HepG2 (cell line): ENCODE measurements around the gene DISP2. TPM values are rescaled to one million over a fixed set of nuclear protein-coding genes. Genes with fewer than 3 reads are reported as not detected.

Experiments used
- CEBPZ ChIP-seq: IDR thresholded peaks from 2 replicates; pipeline ENCODE4 v1.6.1; 2012; ENCODE audit warnings: low read length, improper control_type of control experiment
- HHEX ChIP-seq: IDR thresholded peaks from 2 replicates; pipeline ENCODE4 v1.6.1; 2016; ENCODE audit warnings: control low read depth
- HOXD1 ChIP-seq: sonication (generic); formaldehyde crosslinking; IDR thresholded peaks from 2 replicates; pipeline ENCODE4 v1.5.0; 2020; ENCODE audit warnings: missing genetic modification reagents
- KDM5A ChIP-seq: fragments of 200-600 bp; sonication (generic); IDR thresholded peaks from 2 replicates; pipeline ENCODE4 v1.7.0; 2018; ENCODE audit warnings: antibody characterized with exemption, mild to moderate bottlenecking, low read length, borderline replicate concordance
- NFE2L1 ChIP-seq: sonication (generic); formaldehyde crosslinking; IDR thresholded peaks from 2 replicates; pipeline ENCODE4 v1.4.0; 2020; ENCODE audit warnings: missing genetic modification reagents, mild to moderate bottlenecking, borderline replicate concordance
- U2AF2 ChIP-seq: fragments of 200-400 bp; formaldehyde crosslinking; IDR thresholded peaks from 2 replicates; pipeline ENCODE4 v1.6.1; 2017; ENCODE audit warnings: low read depth, mild to moderate bottlenecking, low read length
- ZBTB49 ChIP-seq: sonication (generic); formaldehyde crosslinking; IDR thresholded peaks from 2 replicates; pipeline ENCODE4 v1.4.0; 2020; ENCODE audit warnings: missing genetic modification reagents, borderline replicate concordance
- ZMYM2 ChIP-seq: sonication (generic); formaldehyde crosslinking; IDR thresholded peaks from 2 replicates; pipeline ENCODE4 v1.8.0; 2022; ENCODE audit warnings: mild to moderate bottlenecking, missing genetic modification reagents
- ZNF224 ChIP-seq: sonication (generic); formaldehyde crosslinking; IDR thresholded peaks from 2 replicates; pipeline ENCODE4 v1.5.0; 2020; ENCODE audit warnings: mild to moderate bottlenecking, missing genetic modification reagents
- ZNF296 ChIP-seq: sonication (generic); formaldehyde crosslinking; conservative IDR thresholded peaks from 2 replicates; pipeline ENCODE4 v1.5.0; 2020; ENCODE audit warnings: mild to moderate bottlenecking, missing genetic modification reagents
- ZNF329 ChIP-seq: sonication (generic); formaldehyde crosslinking; IDR thresholded peaks from 2 replicates; pipeline ENCODE4 v1.9.0; 2021; ENCODE audit warnings: low read depth, mild to moderate bottlenecking, missing genetic modification reagents
- ZNF431 ChIP-seq: sonication (generic); formaldehyde crosslinking; IDR thresholded peaks from 2 replicates; pipeline ENCODE4 v1.9.0; 2022; ENCODE audit warnings: missing genetic modification reagents, low read depth, mild to moderate bottlenecking, borderline replicate concordance
- ZNF549 ChIP-seq: sonication (generic); formaldehyde crosslinking; IDR thresholded peaks from 2 replicates; pipeline ENCODE4 v1.5.0; 2020; ENCODE audit warnings: missing genetic modification reagents
- ZNF646 ChIP-seq: sonication (generic); formaldehyde crosslinking; IDR thresholded peaks from 2 replicates; pipeline ENCODE4 v1.9.0; 2021; ENCODE audit warnings: mild to moderate bottlenecking, missing genetic modification reagents
- ZSCAN29 ChIP-seq: sonication (generic); formaldehyde crosslinking; conservative IDR thresholded peaks from 2 replicates; pipeline ENCODE4 v1.4.0; 2020; ENCODE audit warnings: mild to moderate bottlenecking, missing genetic modification reagents
- polyA plus RNA-seq, 8 experiments: library from polyadenylated mRNA; depleted of rRNA in 3 of 8; stranded (reverse) in 7 of 8; unstranded in 1 of 8; fragments of >200 nt; fragmentation: Illumina TruSeq in 4 of 8; extraction: Trizol in 4 of 8; gene quantifications; 2 replicates each; pipeline versions ENCODE4 v1.2.1 to v1.2.3, GENCODE V29; 2011 to 2016; ENCODE audit warnings: low read depth in 4 of 8, missing spikeins in 1 of 8, mixed read lengths in 1 of 8; ENCODE audit not compliant: insufficient read depth in 1 of 8
- total RNA-seq, 5 experiments: library from RNA; depleted of rRNA; stranded (reverse); fragments of >200 nt; fragmentation: Illumina TruSeq; extraction: Trizol; gene quantifications; 2 replicates each; pipeline ENCODE4 v1.2.3, GENCODE V29; 2016; ENCODE audit warnings: low read depth in 1 of 5

DISP2 gene
- total and polyA plus RNA-seq, 2 of the 13 experiments (the other 11 are each of a cell fraction or from before 2014, with no cell fraction given) = 0.09 to 0.32 TPM

GRCh38 chr15:40405501-40406381, 47.7 kb downstream of the DISP2 start, which contains the start of gene IVD (continued):
- TF ChIP-seq ZSCAN29 = no peak
- no peak for TF ChIP-seq NFE2L1 (CRISPR knock-in tag)
- TF ChIP-seq ZNF549 (CRISPR knock-in tag) = no peak
- no peak for TF ChIP-seq CEBPZ
- TF ChIP-seq ZNF431 (CRISPR knock-in tag) = no peak
- no peak for TF ChIP-seq ZNF224
- no peak for TF ChIP-seq ZNF646 (CRISPR knock-in tag)
- no peak for TF ChIP-seq ZNF329
- TF ChIP-seq ZMYM2 = peak; percentile 58; the same call in 1 of the 2 replicates
- no peak for TF ChIP-seq U2AF2
- no peak; the same call in 1 of the 2 replicates for TF ChIP-seq HOXD1 (CRISPR knock-in tag)
- TF ChIP-seq ZNF296 (CRISPR knock-in tag) = no peak
- no peak for TF ChIP-seq HHEX
- TF ChIP-seq ZBTB49 (CRISPR knock-in tag) = no peak
- peak; percentile 24; the same call in 1 of the 2 replicates for TF ChIP-seq KDM5A
